HUDEP-2 (cell line): ENCODE data around the gene PIGK.
"Not testable (repeated sequence)": the region's sequence is repeated elsewhere in the genome, so short reads cannot be mapped to it uniquely, and the experiment has no call there.

Source experiments
- DNase-seq, 76 experiments: peaks; one replicate each; lab custom pipeline; 2025; ENCODE audit not compliant: unreplicated experiment in 76 of 76; lab: John Stamatoyannopoulos, UW

The PIGK gene

DNA sequence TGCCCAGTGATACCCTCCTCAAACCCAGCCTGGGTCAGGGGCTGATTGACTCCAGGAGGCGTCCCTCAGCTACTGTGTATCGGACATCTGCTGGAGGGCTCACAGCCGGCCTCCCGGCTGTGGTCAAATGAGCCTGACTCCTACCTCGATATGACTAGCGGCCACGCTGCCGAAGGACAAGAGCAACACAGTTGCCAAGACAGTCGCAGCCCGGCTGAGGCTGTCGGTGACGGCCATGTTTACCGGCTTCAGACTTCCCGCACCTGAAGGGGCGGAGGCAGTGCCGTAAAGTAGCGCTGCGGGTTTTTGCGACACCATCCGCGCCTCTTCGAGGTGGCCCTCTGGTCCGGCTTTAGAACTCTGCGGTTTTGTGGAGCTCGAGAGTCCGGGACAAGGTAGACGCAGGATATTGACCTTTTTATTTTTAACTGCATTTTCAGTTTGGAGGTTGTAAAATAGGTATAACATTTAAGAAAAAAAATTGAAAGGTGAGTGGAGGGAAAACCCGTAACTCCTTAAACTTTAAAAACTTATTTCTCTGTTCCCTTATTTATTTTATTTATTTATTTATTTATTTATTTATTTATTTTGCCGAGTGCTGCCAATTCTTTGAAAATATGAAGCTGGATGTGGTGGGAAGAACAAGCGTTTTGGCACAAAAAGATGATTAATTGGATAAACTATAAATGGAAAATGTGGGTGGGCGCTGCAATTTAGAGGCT lies at the start of gene PIGK:
TSS of gene PIGK (minus strand) at position 265 of the 722 bp plus-strand sequence. CDS start at position 237, 28 bp downstream.
- DNase-seq: peak in 75 of 76 experiments; percentile 23 to 91 (median 77)

DNA sequence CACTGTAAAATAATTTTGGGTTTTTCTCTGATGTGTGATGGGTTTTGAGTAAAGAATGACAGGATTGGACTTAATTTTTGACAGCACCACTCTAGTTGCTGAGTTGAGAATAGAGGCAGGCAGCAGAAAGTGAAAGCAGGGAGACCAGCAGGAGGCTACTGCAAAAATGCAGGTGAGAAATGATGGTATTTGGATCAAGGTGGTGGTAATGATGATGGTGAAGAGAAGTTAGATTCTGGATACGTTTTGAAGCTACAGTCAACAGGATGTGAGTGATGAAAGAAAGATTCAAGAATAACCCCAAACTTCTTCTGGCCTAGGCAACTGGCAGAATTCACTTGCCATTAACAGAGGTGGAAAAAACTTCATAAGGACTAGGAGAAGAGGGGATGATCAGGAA lies 47.8 kb upstream of the PIGK start:
- no peak for DNase-seq

DNA sequence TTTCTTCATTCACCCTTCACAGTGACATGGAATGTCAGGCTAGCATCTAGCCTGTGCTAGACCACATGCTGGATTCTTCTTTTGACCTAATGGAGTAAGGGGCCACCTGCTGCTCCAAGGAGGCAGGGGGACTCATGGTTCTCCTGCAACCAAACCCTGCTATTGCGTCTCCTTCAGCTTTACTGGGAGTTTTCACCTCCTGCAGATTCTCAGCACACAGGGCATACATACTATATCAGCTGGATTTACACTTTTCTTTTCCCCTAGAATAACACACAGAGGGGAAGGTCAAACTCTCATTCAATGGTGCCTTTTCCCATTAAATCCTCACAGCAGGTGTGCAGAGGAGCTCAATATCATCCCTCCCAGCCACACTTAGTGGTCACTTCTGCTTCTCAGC lies 46.0 kb upstream of the PIGK start:
- no peak for DNase-seq

DNA sequence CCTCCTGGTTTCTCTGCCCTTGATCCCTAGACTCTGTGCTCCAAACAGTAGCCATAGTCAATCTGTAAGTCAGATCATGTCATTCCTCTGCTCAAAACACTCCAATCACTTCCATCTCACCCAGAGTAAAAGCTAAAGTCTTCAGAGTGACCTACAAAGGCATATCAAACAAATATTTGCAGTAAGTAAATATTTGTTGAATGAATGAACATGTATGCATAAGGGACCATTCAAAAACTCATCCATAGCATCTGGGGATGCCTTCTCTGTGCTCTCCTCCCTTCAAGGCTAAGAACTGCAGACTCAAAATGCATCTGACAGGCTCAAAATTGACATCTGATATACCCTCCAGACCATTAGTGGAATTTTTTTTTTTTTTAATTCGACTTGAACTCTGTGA lies 44.5 kb upstream of the PIGK start:
- DNase-seq: no peak

DNA sequence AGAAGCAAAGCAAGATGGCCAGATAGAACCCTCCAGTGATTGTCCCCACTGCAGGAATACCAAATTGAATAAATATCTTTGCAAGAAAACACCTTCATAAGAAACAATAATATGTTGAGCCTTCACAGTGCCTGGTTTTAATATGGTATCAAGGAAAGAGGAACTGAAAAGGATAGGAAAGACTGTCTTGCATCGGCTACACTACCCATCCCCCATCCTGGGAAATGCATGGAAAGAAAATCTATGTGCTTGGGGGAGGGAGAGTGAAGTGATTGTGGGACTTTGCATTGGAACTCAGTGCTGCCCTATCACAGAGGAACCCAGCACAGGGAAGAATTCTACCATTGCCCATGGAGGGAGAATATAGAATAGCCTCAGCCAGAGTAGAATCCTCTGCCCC lies 34.0 kb upstream of the PIGK start:
- no peak for DNase-seq

DNA sequence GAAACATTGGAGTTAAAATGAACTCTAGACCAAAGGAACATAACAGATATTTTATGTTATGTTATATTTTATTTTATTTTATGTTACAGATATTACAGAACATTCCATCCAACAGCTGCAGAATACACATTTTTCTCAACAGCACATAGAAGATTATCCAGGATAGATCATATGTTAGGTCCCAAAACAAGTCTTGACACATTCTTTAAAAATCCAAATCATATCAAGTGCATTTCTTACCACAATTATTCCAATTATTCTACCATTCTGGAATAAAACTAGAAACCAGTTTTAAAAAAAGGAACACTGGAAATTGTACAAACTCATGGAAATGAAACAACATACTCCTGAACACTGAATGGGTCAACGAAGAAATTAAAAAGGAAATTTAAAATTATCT lies 30.9 kb upstream of the PIGK start:
- no peak for DNase-seq

DNA sequence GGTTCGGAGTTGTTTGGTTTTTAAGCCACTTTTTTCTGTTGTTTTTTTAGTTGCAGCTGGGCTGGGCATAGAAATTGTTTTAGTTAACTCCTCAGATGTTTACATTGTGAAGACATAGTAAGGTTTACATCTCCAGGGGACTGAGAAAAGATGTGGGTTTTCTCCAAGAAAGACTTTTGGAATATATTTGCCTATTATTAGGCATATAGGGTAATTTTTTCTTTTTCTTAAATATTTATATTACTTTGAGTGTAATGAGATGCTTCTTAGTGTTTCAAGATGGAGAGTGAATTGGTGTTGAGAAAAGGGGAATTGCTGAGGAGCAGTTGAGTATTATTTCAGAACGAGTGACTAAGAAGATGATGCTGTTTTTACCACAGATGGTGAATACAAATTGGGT lies 26.6 kb upstream of the PIGK start:
- DNase-seq: no peak

DNA sequence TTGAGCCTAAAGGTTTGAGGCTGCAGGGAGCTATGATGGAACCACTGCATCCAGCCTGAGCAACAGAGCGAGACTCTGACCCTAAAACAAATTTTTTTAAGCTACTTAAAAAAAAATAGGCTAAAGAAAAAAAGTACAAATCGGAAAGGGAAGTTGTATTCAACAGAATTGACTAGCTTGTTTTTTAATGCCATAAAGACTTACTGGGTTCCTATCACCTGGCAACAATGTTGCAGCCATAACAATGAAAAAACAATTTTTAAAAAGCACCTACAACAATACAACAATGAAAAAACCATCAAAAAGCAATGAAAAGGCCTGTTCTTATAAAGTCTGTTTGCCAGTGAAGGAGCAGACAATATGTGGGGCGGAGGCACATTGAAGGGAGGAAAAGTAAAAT lies 20.1 kb upstream of the PIGK start:
- DNase-seq: no peak

DNA sequence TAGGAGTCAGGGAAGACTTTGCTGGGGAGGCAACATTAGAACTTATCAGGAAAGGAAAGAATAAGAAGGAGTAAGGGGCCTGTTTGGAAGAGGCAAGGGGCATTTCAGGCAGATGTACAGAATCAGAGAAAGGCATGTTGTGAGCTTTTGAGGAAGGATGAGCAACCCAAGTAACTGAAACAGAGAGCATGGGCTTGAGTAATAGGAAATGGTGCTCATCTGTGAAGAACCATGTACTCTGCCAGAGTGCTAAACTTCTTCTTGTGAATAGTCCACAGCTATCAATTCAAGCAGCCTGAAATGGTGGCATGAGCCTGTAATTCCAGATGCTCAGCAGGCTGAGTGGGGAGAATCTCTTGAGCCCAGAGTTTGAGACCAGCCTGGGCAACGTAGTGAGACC lies 19.2 kb upstream of the PIGK start:
- no peak for DNase-seq

DNA sequence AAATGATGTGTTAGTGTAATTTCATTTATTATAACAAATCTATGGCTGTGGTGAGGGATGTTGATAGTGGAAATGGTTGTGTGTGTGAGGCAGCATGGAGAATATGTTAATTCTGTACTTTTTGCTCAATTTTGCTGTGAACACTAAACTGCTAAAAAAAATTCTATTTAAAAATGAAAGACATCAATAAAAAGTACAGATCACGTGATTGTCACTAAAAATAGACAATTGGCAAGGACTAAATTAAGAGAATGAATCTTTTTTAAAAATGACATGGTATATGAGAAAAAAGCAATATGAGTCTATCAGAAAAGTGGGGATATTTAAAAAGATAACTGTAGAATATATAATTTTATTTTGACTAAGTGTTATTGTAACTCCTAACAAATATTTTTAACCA lies 15.7 kb upstream of the PIGK start:
- no peak for DNase-seq

DNA sequence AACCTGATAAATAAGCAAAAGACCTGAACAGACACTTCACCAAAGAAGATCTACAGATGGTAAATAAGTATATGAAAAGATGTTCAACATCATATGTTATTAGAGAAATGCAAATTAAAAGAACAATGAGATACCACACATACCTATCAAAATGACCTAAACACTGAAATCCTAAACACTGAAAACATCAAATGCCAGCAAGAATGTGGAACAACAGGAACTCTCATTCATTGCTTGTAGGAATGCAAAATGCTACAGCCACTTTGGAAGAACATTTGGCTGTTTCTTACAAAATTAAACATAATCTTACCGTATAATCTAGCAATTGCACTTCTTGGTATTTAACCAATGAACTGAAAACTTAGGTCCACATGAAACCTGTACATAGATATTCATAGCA lies 14.9 kb upstream of the PIGK start:
- DNase-seq: no peak

DNA sequence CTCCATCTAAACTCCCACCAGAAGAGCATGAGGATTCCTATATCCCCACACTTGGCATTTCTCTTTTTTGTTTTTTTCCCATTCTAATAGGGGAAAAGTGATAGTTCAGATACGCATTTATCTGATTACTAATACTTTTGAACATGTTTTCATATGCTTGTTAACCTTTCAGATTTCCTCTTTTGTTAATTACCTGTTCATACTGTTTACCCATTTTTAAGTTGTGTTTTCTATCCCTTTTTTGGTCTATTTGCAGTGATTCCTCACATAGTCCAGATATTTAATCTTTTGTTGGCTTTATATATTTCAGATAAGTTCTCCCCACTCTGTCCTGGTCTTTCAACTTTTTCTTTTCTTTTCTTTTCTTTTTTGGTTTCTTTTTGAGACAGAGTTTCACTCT lies 13.6 kb upstream of the PIGK start:
- DNase-seq: no peak

DNA sequence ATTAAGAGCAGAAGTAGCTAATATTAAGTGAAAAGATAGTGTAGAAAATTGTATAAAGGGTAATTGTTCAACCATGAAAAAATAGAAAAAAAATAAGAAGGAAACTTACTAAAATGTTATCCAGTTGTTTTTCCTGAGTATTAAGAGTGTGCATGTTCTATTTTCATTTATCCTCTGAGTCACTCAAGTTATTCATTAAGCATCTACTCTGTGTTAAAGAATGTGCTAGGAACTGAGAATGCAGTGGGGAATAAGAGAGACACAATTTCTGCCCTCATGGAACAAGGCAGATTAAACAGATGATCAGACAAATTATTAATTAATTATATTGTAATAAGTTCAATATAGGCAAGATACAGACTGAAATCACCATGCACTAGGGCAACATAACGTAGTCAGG lies 10.8 kb upstream of the PIGK start:
- DNase-seq: no peak

DNA sequence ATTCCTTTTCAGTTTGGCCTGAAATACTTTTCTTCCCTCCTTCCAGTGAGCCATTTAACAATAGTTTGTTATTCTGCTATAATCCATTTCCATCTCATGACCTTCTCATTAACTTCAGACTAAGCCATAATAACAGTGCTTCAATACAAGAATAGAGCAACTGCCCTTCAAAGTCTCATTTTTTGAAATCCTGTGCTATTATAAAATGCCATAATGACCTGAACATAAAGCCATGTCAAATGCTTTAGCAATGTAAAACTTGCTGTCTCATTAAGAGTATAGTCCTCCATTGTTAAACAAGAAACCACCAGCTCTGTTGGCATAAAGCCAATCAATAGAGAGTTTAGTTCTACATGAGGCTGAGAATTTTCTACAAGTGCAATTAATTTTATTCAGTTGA lies 9.6 kb upstream of the PIGK start:
- no peak for DNase-seq

DNA sequence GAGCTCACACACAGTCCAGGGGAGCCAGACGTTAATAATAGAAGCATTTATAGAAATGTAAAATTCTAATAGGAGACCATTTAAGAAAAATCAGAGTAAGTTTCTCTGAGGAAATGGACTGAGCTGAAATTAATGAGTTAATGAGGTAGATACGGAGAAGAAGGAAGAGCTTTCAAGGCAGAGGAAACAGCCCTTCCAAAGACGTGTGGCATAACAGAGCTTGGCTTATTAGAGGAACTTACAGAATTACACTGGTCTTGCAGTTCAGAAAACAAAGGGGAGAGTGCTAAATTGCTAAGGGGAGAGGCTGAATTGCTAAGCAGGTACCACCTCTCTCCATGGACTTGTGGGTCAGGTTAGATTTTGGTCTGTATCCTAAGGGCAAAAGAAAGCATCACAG lies 8.2 kb upstream of the PIGK start:
- DNase-seq: no peak

DNA sequence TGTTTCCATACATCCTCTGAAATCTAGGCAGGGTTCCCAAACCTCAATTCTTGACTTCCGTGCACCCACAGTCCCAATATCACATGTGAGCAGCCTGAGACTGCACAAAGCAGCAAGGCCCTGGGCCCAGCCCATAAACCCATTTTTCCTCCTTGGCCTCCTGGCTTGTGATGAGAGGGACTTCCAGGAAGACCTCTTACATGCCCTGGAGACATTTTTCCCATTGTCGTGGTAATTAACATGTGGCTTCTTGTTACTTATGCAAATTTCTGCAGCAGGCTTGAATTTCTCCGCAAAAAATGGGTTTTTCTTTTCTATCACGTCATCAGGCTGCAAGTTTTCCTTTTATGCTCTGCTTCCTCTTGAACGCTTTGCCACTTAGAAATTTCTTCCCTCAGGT lies 3.3 kb upstream of the PIGK start:
- no peak for DNase-seq

DNA sequence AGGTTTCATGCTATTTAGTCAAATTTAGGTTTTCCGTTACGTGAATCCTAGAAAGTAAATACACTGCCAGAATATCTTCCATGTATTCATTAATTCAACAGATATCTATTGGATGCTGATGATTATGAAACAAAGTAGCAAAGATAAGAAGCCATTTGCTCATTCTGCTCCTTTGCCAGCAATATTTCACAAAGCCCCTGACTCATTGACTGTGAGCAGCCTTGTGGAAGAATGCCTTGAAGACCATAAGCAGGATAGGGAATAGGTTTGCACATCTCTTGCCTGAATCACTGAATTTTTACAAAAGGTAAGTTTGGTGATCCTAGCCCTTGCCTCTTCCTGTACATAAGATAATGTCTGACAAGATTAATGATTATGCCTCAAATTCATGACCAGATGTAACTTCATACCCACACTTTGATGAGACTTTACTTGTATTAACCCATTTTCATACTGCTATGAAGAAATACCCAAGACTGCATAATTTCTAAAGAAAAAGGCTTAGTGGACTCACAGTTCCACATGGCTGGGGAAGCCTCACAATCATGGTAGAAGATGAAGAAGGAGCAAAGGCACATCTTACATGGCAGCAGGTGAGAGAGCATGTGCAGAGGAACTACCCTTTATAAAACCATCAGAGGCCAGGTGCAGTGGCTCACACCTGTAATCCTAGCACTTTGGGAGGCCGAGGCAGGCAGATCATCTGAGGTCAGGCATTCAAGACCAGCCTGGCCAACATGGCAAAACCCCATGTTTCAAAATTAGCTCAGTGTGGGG lies 1.6 kb upstream of the PIGK start:
- no peak for DNase-seq

DNA sequence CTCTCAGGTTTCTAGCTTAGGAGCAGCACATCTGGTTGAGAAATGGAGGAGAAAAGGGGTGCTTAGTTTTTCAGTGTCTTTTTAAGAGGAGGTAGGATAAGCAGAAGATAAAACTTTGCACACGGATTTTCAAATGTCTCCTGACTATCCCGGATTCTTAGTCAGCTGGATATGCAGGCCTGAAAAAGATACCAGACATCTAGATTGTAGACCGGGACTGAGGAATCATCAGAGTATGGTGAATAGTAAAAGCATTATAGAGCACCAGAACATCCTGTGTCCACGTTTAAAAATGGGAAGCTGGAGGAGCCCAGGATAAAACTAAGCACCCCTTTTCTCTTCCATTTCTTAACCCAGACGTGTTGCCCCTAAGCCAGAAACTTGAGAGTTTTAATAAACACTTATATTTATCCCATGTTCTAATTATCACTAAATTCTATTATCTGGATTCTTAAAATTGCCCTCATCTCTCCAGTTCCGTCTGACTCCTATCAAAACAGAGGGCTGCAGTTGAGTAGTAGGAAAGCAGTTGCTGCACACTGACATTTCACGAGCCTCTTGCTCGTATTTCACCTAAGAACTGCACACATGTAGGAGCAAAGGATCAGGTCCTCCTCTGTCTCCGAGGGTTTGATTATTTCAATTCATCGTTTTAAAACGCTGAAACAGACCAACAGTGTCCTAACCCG lies 609 bp downstream of the PIGK start:
- peak in 10 of 76 experiments; percentile 19 to 55 (median 38) for DNase-seq

DNA sequence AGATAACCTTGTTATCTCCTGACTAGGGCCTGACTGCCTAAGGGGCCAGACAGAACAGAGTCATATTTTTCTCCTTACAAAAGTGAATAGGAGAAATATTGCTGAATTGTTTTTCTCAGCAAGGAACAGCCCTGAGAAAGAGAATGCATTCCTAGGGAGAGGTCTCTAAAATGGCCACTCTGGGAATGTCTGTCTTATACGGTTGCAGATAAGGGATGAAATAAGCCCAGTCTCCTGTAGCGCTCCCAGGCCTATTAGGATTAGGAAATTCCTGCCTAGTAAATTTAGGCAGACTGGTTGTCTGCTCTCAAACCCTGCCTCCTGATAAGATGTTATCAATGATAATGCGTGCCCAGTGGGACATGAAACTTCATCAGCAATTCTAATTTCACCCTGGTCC lies 15.2 kb downstream of the PIGK start:
- not testable (repeated sequence) for DNase-seq

DNA sequence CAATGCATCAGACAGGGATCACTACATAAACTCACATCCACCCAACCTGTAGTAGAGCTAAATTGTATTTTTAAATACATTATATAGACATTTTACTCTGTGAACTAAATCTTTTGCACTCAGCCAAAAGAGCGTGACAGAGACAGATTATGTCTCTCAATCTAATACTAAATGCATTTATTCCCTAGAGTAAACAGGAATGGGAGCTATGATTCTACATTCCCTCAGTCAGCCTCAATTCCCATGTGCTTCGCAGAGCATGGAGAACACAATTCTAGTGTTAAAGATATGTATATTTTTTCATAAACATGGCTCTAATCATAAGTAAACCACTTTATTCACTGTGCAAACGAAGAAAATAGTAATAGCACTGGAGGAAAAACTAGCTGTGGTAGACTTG lies 16.5 kb downstream of the PIGK start:
- no peak for DNase-seq

DNA sequence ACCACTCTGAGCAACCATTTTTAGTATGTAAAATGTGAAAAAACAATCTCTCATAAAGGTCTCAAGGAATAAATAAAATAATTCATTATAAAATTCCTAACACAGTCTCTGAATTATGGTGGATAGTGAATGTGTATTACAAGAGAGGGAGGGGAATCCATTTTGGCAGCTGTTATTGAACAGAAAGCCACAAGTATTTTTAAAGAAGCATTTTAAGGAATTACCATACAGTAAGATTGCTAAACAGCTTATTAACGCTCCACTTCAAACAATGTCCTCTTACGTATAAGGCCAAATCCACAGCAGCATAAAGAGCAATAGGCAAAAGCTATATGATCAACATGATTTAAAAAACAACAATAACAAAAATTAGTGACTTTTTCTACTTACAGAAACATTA lies 18.4 kb downstream of the PIGK start:
- DNase-seq: no peak

DNA sequence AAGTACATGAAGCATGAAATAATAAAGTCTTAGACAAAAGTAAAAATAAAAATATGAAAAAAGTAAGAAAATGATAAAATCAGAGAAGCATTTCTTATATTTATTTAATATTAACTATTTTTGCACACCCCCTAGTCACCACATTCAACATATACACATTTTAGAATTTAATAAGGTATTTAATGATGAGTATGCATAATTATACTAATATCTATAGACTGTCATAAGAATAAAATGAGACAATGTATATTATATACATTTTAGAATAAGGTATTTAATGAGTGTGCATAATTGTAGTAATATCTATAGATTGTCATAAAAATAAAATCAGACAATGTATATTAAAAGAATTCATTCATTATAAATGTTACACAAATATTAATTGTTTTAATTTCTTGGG lies 18.9 kb downstream of the PIGK start:
- no peak for DNase-seq
